Fibroblast of mammary gland (primary cell): ENCODE measurements around the gene TP73.

ENCODE experiments used
- DNase-seq: peaks from one replicate; pipeline ENCODE4 v3.0.0-alpha.2; 2010; ENCODE audit warnings: low read depth
- H3K4me3 ChIP-seq: 2 replicates; pipeline ENCODE4 v1.5.1; 2011; ENCODE audit warnings: low read depth, mild to moderate bottlenecking, low read length, moderate library complexity; ENCODE audit not compliant: control insufficient read depth
- CTCF ChIP-seq: conservative IDR thresholded peaks from 2 replicates; pipeline ENCODE4 v1.5.1; 2011; ENCODE audit warnings: low read depth, low read length, inconsistent platforms; ENCODE audit not compliant: control insufficient read depth, insufficient read depth

The TP73 gene

GRCh38 chr1:3688356-3689137, 36.2 kb downstream of the TP73 start:
- no peak overlapping the region for H3K4me3 ChIP-seq
- peak; percentile 12 for DNase-seq
- no peak for TF ChIP-seq CTCF

GRCh38 chr1:3689138-3689750, 36.9 kb downstream of the TP73 start:
- DNase-seq, result no peak
- TF ChIP-seq CTCF, result no peak
- no peak overlapping the region for H3K4me3 ChIP-seq

- DNase-seq, result no peak
- no peak overlapping the region for H3K4me3 ChIP-seq
- no peak for TF ChIP-seq CTCF
Observed at GRCh38 chr1:3690282-3691065, 38.2 kb downstream of the TP73 start.

GRCh38 chr1:3691421-3692204, 39.3 kb downstream of the TP73 start:
- TF ChIP-seq CTCF, result no peak
- DNase-seq, result no peak
- H3K4me3 ChIP-seq, result no peak overlapping the region

GRCh38 chr1:3692598-3692997, 40.3 kb downstream of the TP73 start:
- no peak for DNase-seq
- no peak for TF ChIP-seq CTCF
- H3K4me3 ChIP-seq, result no peak overlapping the region

GRCh38 chr1:3693321-3693720, 41.0 kb downstream of the TP73 start:
- no peak for TF ChIP-seq CTCF
- no peak for DNase-seq
- H3K4me3 ChIP-seq, result no peak overlapping the region
